Testis (tissue), 3 donors: Measurements from ENCODE around the gene C9orf50. TPM values are rescaled to one million over a fixed set of nuclear protein-coding genes. Genes with fewer than 3 reads are reported as not detected.

Experiments used
- DNase-seq: peaks from one replicate; pipeline ENCODE4 v3.0.0-alpha.2; 2019
- H3K27ac ChIP-seq, 2 donors: fragments of 200-600 bp; sonication (generic); one replicate each; pipeline ENCODE4 v1.5.1; 2019
- H3K27me3 ChIP-seq: fragments of 200-600 bp; sonication (generic); one replicate; pipeline ENCODE4 v1.5.1; 2019
- H3K36me3 ChIP-seq: fragments of 200-600 bp; sonication (generic); one replicate; pipeline ENCODE4 v1.5.1; 2017; ENCODE audit warnings: low read depth; ENCODE audit errors: missing control alignments
- H3K4me1 ChIP-seq: fragments of 200-600 bp; sonication (generic); one replicate; pipeline ENCODE4 v1.5.1; 2019
- H3K4me3 ChIP-seq, 2 donors: fragments of 200-600 bp; sonication (generic); one replicate each; pipeline ENCODE4 v1.5.1; 2017 to 2019
- H3K9me3 ChIP-seq: fragments of 200-600 bp; sonication (generic); one replicate; pipeline ENCODE4 v1.5.1; 2017
- POLR2A ChIP-seq: fragments of 450-650 bp; IDR thresholded peaks from one replicate; pipeline ENCODE4 v1.6.1; 2017; ENCODE audit warnings: antibody characterized with exemption, mild to moderate bottlenecking, moderate library complexity
- WGBS, 2 donors: methylation state at CpG; one replicate each; pipeline ENCODE4 v1.1.5; 2018; 5-methylcytosine and 5-hydroxymethylcytosine counted together
- intact Hi-C: fragments of 100-400 bp; cut with DNase I; formaldehyde crosslinking; loops from one replicate; pipeline ENCODE4 v1.15.1; 2023; ENCODE audit warnings: low total_unique reads
- polyA plus RNA-seq: library from polyadenylated mRNA; stranded (reverse); fragments of 350-450 nt; fragmentation: Illumina TruSeq; extraction: RNeasy Lipid Tissue Mini Kit (QIAGEN cat#74804); gene quantifications from one replicate; pipeline ENCODE4 v1.2.3, GENCODE V29; 2014; ENCODE audit warnings: low read depth, low replicate concordance; ENCODE audit not compliant: insufficient read depth
- total RNA-seq, 2 donors: library from RNA; depleted of rRNA; stranded (reverse); fragments of >200 nt; gene quantifications; one replicate each; pipeline ENCODE4 v1.2.3, GENCODE V29; 2016
- TF ChIP-seq, protein P1 (sequence below), 3 experiments: fragments of 450-650 bp in 2 of 3; fragments of 200-600 bp in 1 of 3; sonication (generic) in 1 of 3; IDR thresholded peaks; one replicate each; pipeline ENCODE4 v1.5.1; 2016 to 2019; ENCODE audit warnings: antibody characterized with exemption in 3 of 3, mild to moderate bottlenecking in 2 of 3, moderate library complexity in 1 of 3

C9orf50 gene
- total and polyA plus RNA-seq, 3 donors from 2014 or later: 3.7 to 14.6 (median 9.4) TPM

DNA sequence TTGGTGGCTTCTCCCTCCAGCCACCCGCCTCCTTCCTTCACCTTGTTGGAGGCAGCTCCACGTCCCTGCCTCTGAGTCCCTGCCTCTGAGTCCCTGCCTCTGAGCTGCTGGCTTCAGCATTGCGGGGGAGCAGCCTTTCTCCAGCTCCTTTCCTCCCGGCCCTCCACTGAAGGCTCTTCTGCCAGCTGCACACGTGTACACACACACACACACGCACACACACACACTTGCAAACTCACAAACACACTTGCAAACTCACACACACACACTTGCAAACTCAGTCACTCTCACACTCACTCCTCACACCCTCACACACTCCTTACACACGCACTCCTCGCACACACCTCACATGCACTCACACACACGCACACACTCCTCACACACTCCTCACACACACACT, 45.1 kb downstream of the C9orf50 start:
- H3K4me1 ChIP-seq: peaks cover 8% of the 10 kb centered on the region
- no peaks in the 10 kb centered on the region for H3K36me3 ChIP-seq
- DNase-seq: peak; percentile 65
- peak overlapping the region in 1 of 2 donors; percentile 19 for H3K27ac ChIP-seq
- H3K27me3 ChIP-seq: no peaks in the 10 kb centered on the region
- TF ChIP-seq, protein P1, sequence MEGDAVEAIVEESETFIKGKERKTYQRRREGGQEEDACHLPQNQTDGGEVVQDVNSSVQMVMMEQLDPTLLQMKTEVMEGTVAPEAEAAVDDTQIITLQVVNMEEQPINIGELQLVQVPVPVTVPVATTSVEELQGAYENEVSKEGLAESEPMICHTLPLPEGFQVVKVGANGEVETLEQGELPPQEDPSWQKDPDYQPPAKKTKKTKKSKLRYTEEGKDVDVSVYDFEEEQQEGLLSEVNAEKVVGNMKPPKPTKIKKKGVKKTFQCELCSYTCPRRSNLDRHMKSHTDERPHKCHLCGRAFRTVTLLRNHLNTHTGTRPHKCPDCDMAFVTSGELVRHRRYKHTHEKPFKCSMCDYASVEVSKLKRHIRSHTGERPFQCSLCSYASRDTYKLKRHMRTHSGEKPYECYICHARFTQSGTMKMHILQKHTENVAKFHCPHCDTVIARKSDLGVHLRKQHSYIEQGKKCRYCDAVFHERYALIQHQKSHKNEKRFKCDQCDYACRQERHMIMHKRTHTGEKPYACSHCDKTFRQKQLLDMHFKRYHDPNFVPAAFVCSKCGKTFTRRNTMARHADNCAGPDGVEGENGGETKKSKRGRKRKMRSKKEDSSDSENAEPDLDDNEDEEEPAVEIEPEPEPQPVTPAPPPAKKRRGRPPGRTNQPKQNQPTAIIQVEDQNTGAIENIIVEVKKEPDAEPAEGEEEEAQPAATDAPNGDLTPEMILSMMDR (IDR thresholded peaks at IDR 0.05): no peak
- TF ChIP-seq POLR2A: no peak
- no peak overlapping the region for H3K4me3 ChIP-seq
- H3K9me3 ChIP-seq: no peaks in the 10 kb centered on the region
- whole genome bisulfite sequencing, 2 donors: 43 to 50% methylated on average over 9 of the region's 9 CpGs
- intact Hi-C loops: no loop called here

DNA sequence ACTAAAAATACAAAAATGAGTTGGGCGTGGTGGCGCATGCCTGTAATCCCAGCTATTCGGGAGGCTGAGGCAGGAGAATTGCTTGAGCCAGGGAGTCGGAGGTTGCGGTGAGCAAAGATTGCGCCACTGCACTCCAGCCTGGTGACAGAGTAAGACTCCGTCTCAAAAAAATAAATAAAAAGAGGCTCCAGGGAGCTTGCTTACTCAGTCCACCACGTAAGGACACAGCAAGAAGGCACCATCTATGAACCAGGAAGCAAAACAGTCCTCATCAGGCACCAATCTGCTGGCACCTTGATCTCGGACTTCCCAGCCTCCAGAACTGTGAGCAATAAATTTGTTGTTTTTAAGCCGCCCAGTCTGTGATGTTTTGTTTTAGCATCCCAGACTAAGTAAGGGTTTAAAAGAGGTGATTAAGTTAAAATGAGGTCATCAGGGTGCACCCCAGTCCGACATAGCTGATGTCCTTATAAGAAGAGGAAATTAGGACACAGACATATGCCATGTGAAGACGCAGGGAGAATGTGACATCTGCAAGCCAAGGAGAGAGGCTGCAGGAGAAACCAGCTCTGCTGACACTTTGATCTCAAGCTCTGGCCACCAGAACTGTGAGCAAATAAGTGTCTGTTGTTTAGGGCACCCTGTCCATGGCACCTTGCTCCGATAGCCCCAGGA, 45.9 kb downstream of the C9orf50 start:
- H3K9me3 ChIP-seq: no peaks in the 10 kb centered on the region
- H3K4me3 ChIP-seq: no peak overlapping the region
- DNase-seq: no peak
- 84% methylated on average over 13 of the region's 13 CpGs for WGBS, 2 donors
- H3K36me3 ChIP-seq: no peaks in the 10 kb centered on the region
- intact Hi-C loops: no loop called here
- H3K4me1 ChIP-seq: peaks cover 13% of the 10 kb centered on the region
- TF ChIP-seq POLR2A: no peak
- TF ChIP-seq, protein P1 (IDR thresholded peaks at IDR 0.05): no peak
- peak overlapping the region in 1 of 2 donors; percentile 19 for H3K27ac ChIP-seq
- no peaks in the 10 kb centered on the region for H3K27me3 ChIP-seq

DNA sequence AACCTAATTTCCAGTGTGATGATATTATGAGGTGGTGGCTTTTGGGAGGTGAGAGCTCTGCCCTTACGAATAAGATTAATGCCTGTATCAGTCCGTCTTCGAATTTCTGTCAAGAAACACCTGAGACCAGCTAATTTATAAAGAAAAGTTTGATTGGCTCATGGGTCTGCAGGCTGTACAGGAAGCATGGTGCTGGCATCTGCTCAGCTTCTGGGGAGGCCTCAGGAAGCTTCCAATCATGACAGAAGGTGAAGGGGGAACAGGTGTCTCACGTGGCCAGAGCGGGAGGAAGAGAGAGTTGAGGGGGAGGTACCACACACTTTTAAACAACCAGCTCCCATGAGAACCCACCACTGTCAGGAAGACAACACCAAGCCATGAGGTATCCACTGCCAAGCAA, 46.9 kb downstream of the C9orf50 start:
- 95 to 97% methylated on average over 5 of the region's 5 CpGs for WGBS, 2 donors

DNA sequence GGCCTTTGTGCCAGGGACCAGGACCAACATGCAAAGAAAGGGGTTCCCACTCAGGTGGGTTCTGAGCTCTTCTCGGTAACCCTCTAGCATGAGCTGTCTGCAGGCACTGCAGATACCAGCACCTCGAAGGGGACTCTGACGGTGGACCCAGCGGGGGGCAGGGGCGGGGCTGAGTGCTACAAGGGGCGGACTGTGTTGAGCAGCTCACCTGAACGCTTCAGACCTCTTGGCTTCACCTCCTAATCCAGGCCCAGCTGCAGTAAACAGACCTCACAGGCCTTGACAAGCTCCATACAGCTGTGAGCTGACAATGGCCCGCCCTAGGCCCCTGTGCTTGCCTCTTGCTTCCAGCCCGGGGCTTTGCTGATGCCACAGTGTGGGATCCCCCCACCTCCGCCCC, 48.4 kb downstream of the C9orf50 start:
- H3K4me1 ChIP-seq: peaks cover 31% of the 10 kb centered on the region
- no peaks in the 10 kb centered on the region for H3K36me3 ChIP-seq
- intact Hi-C loops: no loop called here
- no peak overlapping the region for H3K27ac ChIP-seq
- WGBS, 2 donors: 88 to 95% methylated on average over 8 to 10 of the region's 10 CpGs
- no peak for TF ChIP-seq POLR2A
- TF ChIP-seq, protein P1 (IDR thresholded peaks at IDR 0.05): no peak
- H3K27me3 ChIP-seq: no peaks in the 10 kb centered on the region
- H3K4me3 ChIP-seq: no peak overlapping the region
- DNase-seq: no peak
- H3K9me3 ChIP-seq: no peaks in the 10 kb centered on the region

More for the DNA sequence above, 46.9 kb downstream of the C9orf50 start:
- Histone ChIP-seq H3K27me3 (no peaks in the 10 kb centered on the region), H3K36me3 (no peaks in the 10 kb centered on the region), H3K27ac (no peak overlapping the region), H3K4me3 (no peak overlapping the region), H3K4me1 (peaks cover 22% of the 10 kb centered on the region), H3K9me3 (no peaks in the 10 kb centered on the region)
- no peak for DNase-seq
- intact Hi-C loops: no loop called here
- TF ChIP-seq POLR2A: no peak
- TF ChIP-seq, protein P1 (IDR thresholded peaks at IDR 0.05): no peak

DNA sequence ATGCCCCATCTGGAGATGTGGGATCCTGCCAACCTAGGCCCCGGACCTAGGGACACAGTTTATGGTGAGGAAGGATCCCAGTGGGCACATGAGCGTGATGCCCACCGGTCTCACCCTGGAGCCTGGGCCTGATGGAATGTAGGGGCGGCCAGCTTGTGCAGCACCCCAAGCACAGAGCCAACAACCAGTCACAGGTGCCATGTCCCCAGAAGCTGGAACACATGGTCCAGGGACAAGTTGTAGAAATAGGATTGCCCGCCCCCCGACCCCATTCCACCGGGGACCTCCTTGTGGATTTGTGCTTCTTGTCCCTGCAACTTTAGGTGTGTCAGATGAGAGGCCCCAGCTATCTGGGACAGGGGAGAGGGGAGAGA, 48.9 kb downstream of the C9orf50 start:
- intact Hi-C loops: no loop called here
- 92 to 96% methylated on average over 4 to 7 of the region's 7 CpGs for WGBS, 2 donors
- TF ChIP-seq, protein P1 (IDR thresholded peaks at IDR 0.05): no peak
- TF ChIP-seq POLR2A: no peak

More for the DNA sequence above, 48.9 kb downstream of the C9orf50 start:
- Histone ChIP-seq H3K9me3 (no peaks in the 10 kb centered on the region), H3K27ac (peak overlapping the region in 1 of 2 donors; percentile 85), H3K27me3 (no peaks in the 10 kb centered on the region), H3K4me3 (no peak overlapping the region), H3K36me3 (no peaks in the 10 kb centered on the region), H3K4me1 (peaks cover 31% of the 10 kb centered on the region)
- DNase-seq: no peak
